MM.1S (cell line): ENCODE measurements around the gene ARL4A.
"Not testable (repeated sequence)": the region's sequence is repeated elsewhere in the genome, so short reads cannot be mapped to it uniquely, and the experiment has no call there.

Experiments used
- DNase-seq: peaks from one replicate; pipeline ENCODE4 v3.0.0-alpha.2; 2015
- H2AFZ ChIP-seq: fragments of 300-600 bp; sonication (generic); 2 replicates; pipeline ENCODE4 v1.6.0; 2016; ENCODE audit warnings: antibody characterized with exemption, low read length
- H3F3A ChIP-seq: fragments of 300-600 bp; sonication (generic); 2 replicates; pipeline ENCODE4 v1.6.1; 2016; ENCODE audit warnings: mild to moderate bottlenecking, antibody characterized with exemption, low read length, moderate library complexity, mixed read lengths; ENCODE audit not compliant: insufficient read depth
- H3K27ac ChIP-seq: fragments of 300-600 bp; sonication (generic); 2 replicates; pipeline ENCODE4 v1.5.1; 2016; ENCODE audit warnings: mild to moderate bottlenecking, low read length
- H3K27me3 ChIP-seq: fragments of 300-600 bp; sonication (generic); replicated peaks from 2 replicates; pipeline ENCODE4 v1.6.0; 2016; ENCODE audit warnings: low read length; ENCODE audit not compliant: insufficient read depth
- H3K36me3 ChIP-seq: fragments of 300-600 bp; sonication (generic); replicated peaks from 2 replicates; pipeline ENCODE4 v1.6.1; 2016; ENCODE audit warnings: mild to moderate bottlenecking, low read length, mixed read lengths; ENCODE audit not compliant: insufficient read depth
- H3K4me1 ChIP-seq: fragments of 300-600 bp; sonication (generic); 2 replicates; pipeline ENCODE4 v1.6.1; 2016; ENCODE audit warnings: low read length, mixed read lengths
- H3K4me2 ChIP-seq: fragments of 300-600 bp; sonication (generic); 2 replicates; pipeline ENCODE4 v1.6.0; 2016; ENCODE audit warnings: low read depth, low read length
- H3K4me3 ChIP-seq: fragments of 300-600 bp; sonication (generic); 2 replicates; pipeline ENCODE4 v1.5.1; 2016; ENCODE audit warnings: low read length, mixed read lengths
- H3K79me2 ChIP-seq: fragments of 300-600 bp; sonication (generic); 2 replicates; pipeline ENCODE4 v1.6.1; 2016; ENCODE audit warnings: mixed run types, low read length, mixed read lengths
- H3K9ac ChIP-seq: fragments of 300-600 bp; sonication (generic); 2 replicates; pipeline ENCODE4 v1.6.1; 2016; ENCODE audit warnings: low read length, mixed read lengths
- H3K9me2 ChIP-seq: fragments of 300-600 bp; sonication (generic); replicated peaks from 2 replicates; pipeline ENCODE4 v1.6.1; 2016; ENCODE audit warnings: mild to moderate bottlenecking, low read length, mixed read lengths; ENCODE audit not compliant: insufficient read depth
- H3K9me3 ChIP-seq: fragments of 300-600 bp; sonication (generic); replicated peaks from 2 replicates; pipeline ENCODE4 v1.6.1; 2016; ENCODE audit warnings: mild to moderate bottlenecking, low read length, mixed read lengths; ENCODE audit not compliant: insufficient read depth
- H4K20me1 ChIP-seq: fragments of 300-600 bp; sonication (generic); 2 replicates; pipeline ENCODE4 v1.6.1; 2016; ENCODE audit warnings: mild to moderate bottlenecking, low read length, moderate library complexity, mixed read lengths; ENCODE audit not compliant: insufficient read depth
- CTCF ChIP-seq: fragments of 300-600 bp; sonication (generic); IDR thresholded peaks from 2 replicates; pipeline ENCODE4 v1.5.1; 2016; ENCODE audit warnings: antibody characterized with exemption, low read length, mixed read lengths
- EZH2 ChIP-seq: fragments of 300-600 bp; sonication (generic); optimal IDR thresholded peaks from 2 replicates; pipeline ENCODE3; 2017; ENCODE audit warnings: low read depth, mild to moderate bottlenecking, antibody characterized with exemption, low read length, mixed read lengths
- EZH2phosphoT487 ChIP-seq: fragments of 300-600 bp; sonication (generic); IDR thresholded peaks from 2 replicates; pipeline ENCODE4 v1.6.1; 2018; ENCODE audit warnings: antibody characterized with exemption, low read length

The ARL4A gene

GRCh38 chr7:12643001-12643643 lies 44.3 kb upstream of the ARL4A start:
- H3K4me1 ChIP-seq = peaks cover 5% of the 10 kb centered on the region
- no peak overlapping the region for H3K27ac ChIP-seq
- no peaks in the 10 kb centered on the region for H4K20me1 ChIP-seq
- no peaks in the 10 kb centered on the region for H3K27me3 ChIP-seq
- DNase-seq = no peak
- peaks cover 4% of the 10 kb centered on the region; the same call in 1 of the 2 replicates for H3F3A ChIP-seq
- H3K4me2 ChIP-seq = no peak overlapping the region
- no peak overlapping the region for H2AFZ ChIP-seq
- TF ChIP-seq EZH2 = no peak
- no peak for TF ChIP-seq EZH2phosphoT487
- TF ChIP-seq CTCF = no peak
- no peaks in the 10 kb centered on the region for H3K9me2 ChIP-seq
- H3K79me2 ChIP-seq = no peaks in the 10 kb centered on the region
- H3K4me3 ChIP-seq = no peak overlapping the region
- H3K36me3 ChIP-seq = no peaks in the 10 kb centered on the region
- H3K9me3 ChIP-seq = no peaks in the 10 kb centered on the region
- H3K9ac ChIP-seq = no peak overlapping the region

- Histone ChIP-seq H3K4me1 (peaks cover 4% of the 10 kb centered on the region; the same call in 1 of the 2 replicates), H3K4me2 (no peak overlapping the region), H3K36me3 (no peaks in the 10 kb centered on the region), H3K4me3 (no peak overlapping the region), H3K27me3 (no peaks in the 10 kb centered on the region), H2AFZ (no peak overlapping the region), H3K27ac (no peak overlapping the region), H3K9ac (no peak overlapping the region), H4K20me1 (no peaks in the 10 kb centered on the region), H3F3A (no peaks in the 10 kb centered on the region), H3K79me2 (no peaks in the 10 kb centered on the region), H3K9me2 (no peaks in the 10 kb centered on the region), H3K9me3 (no peaks in the 10 kb centered on the region)
- no peak for DNase-seq
- no peak for TF ChIP-seq EZH2
- TF ChIP-seq CTCF = no peak
- TF ChIP-seq EZH2phosphoT487 = no peak
These were observed 43.8 kb upstream of the ARL4A start for GRCh38 chr7:12643644-12644043.

DNA sequence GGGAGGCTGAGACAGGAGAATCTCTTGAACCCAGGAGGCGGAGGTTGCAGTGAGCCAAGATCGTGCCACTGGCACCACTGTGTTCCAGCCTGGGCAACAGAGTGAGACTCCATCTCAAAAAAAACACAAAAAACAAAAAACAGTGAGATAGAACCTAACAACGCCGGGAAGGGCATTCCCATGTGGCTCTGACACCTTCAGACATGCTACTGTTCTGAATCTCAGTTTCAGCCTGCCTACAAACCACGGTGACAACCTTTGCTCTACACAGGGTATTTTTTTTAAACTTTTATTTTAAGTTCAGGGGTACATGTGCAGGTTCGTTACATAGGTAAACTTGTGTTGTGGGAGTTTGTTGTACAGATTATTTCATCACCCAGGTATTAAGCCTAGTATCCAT lies 42.2 kb upstream of the ARL4A start:
- not testable (repeated sequence) for H3K9ac ChIP-seq, H3K36me3 ChIP-seq, DNase-seq, H4K20me1 ChIP-seq, H3K79me2 ChIP-seq, H3K4me2 ChIP-seq, H3K4me1 ChIP-seq, H2AFZ ChIP-seq, H3K27me3 ChIP-seq, H3K27ac ChIP-seq, H3K9me2 ChIP-seq, H3K4me3 ChIP-seq, H3F3A ChIP-seq, H3K9me3 ChIP-seq

GRCh38 chr7:12646139-12646538 lies 41.3 kb upstream of the ARL4A start:
- no peaks in the 10 kb centered on the region for H3K9me2 ChIP-seq
- no peaks in the 10 kb centered on the region for H3F3A ChIP-seq
- H3K4me1 ChIP-seq = no peaks in the 10 kb centered on the region
- H3K9ac ChIP-seq = no peak overlapping the region
- no peaks in the 10 kb centered on the region for H3K9me3 ChIP-seq
- no peak for DNase-seq
- H3K4me3 ChIP-seq = no peak overlapping the region
- TF ChIP-seq CTCF = no peak
- no peak for TF ChIP-seq EZH2phosphoT487
- no peak for TF ChIP-seq EZH2
- H3K4me2 ChIP-seq = no peak overlapping the region
- H3K79me2 ChIP-seq = no peaks in the 10 kb centered on the region
- no peaks in the 10 kb centered on the region for H4K20me1 ChIP-seq
- H3K27me3 ChIP-seq = no peaks in the 10 kb centered on the region
- H3K27ac ChIP-seq = no peak overlapping the region
- H3K36me3 ChIP-seq = no peaks in the 10 kb centered on the region
- H2AFZ ChIP-seq = no peak overlapping the region
